ENCODE results near the gene ZNF573.

ZNF573 gene

GRCh38 chr19:37698216-37698615 lies 81.2 kb downstream of the ZNF573 start:
- H3K4me3 ChIP-seq (ENCODE audit: control insufficient read depth, low read depth, low read length): no peak overlapping the region
- TF ChIP-seq CTCF (conservative IDR thresholded peaks at IDR 0.05; ENCODE audit: control insufficient read depth, insufficient read depth, low read depth, low read length): no peak
- no peak for DNase-seq (ENCODE audit: low read depth)

GRCh38 chr19:37695144-37695899 lies 84.1 kb downstream of the ZNF573 start:
- TF ChIP-seq CTCF (conservative IDR thresholded peaks at IDR 0.05; ENCODE audit: control insufficient read depth, insufficient read depth, low read depth, low read length): no peak
- DNase-seq (ENCODE audit: low read depth): no peak
- no peak overlapping the region for H3K4me3 ChIP-seq (ENCODE audit: control insufficient read depth, low read depth, low read length)

GRCh38 chr19:37692956-37693620 lies 86.3 kb downstream of the ZNF573 start:
- H3K4me3 ChIP-seq (ENCODE audit: control insufficient read depth, low read depth, low read length): no peak overlapping the region
- DNase-seq (ENCODE audit: low read depth): no peak
- TF ChIP-seq CTCF (conservative IDR thresholded peaks at IDR 0.05; ENCODE audit: control insufficient read depth, insufficient read depth, low read depth, low read length): no peak

- no peak for TF ChIP-seq CTCF (conservative IDR thresholded peaks at IDR 0.05; ENCODE audit: control insufficient read depth, insufficient read depth, low read depth, low read length)
- DNase-seq (ENCODE audit: low read depth): peak; percentile 94
- H3K4me3 ChIP-seq (ENCODE audit: control insufficient read depth, low read depth, low read length): peak overlapping the region; percentile 71
These were observed 87.4 kb downstream of the ZNF573 start for GRCh38 chr19:37691881-37692504.

Data from fibroblast of mammary gland (primary cell).